ENCODE data around the gene COL6A1. TPM values are rescaled to one million over a fixed set of nuclear protein-coding genes. Genes with fewer than 3 reads are reported as not detected.

COL6A1 gene
- total and polyA plus RNA-seq, 2 of the 4 experiments (the other 2 are of a cell fraction) = 173 to 1,578 TPM

DNA sequence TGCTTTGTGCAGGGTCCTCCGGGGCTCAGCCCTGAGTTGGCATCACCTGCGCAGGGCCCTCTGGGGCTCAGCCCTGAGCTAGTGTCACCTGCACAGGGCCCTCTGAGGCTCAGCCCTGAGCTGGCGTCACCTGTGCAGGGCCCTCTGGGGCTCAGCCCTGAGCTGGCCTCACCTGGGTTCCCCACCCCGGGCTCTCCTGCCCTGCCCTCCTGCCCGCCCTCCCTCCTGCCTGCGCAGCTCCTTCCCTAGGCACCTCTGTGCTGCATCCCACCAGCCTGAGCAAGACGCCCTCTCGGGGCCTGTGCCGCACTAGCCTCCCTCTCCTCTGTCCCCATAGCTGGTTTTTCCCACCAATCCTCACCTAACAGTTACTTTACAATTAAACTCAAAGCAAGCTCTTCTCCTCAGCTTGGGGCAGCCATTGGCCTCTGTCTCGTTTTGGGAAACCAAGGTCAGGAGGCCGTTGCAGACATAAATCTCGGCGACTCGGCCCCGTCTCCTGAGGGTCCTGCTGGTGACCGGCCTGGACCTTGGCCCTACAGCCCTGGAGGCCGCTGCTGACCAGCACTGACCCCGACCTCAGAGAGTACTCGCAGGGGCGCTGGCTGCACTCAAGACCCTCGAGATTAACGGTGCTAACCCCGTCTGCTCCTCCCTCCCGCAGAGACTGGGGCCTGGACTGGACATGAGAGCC is 22.7 kb downstream of the COL6A1 start:
- ChIA-PET POLR2A (ENCODE audit: unreplicated experiment) (interaction anchor here (1.2 kb wide), 1 partner anchor 13 kb away, joined by 3 read pairs; no protein-coding TSS in a partner anchor), CTCF (no interaction called here)
- no peak overlapping the region for H3K4me3 ChIP-seq (ENCODE audit: insufficient read depth, low read depth, low read length)
- no peak overlapping the region for H3K18ac ChIP-seq (ENCODE audit: low read depth, low read length)
- peaks cover 38% of the 10 kb centered on the region for H4K20me1 ChIP-seq (ENCODE audit: insufficient read depth, low read length)
- no peak for ATAC-seq (ENCODE audit: low read depth)
- 72% methylated on average over 20 of the region's 24 CpGs; no CpG with 5 or more reads in 1 of the 2 experiments for WGBS, 2 experiments (ENCODE audit: extremely low coverage in 2 of 2, insufficient read length in 1 of 2)
- in situ Hi-C loops (cut with MboI; ENCODE audit: low sequenced_read_pairs) (no loop called here), intact Hi-C loops (cut with micrococcal nuclease) (no loop called here), dilution Hi-C loops (cut with HindIII; ENCODE audit: low sequenced_read_pairs, unreplicated experiment) (no loop called here)
- peaks cover 0 to 12% of the 10 kb centered on the region in 2 experiments; a peak in 3 of 4 replicates for H3K79me1 ChIP-seq (ENCODE audit: low read depth in 1 of 2, low read length in 2 of 2)
- H3K23ac ChIP-seq (ENCODE audit: low read depth, low read length) = no peak overlapping the region
- H3K56ac ChIP-seq (ENCODE audit: extremely low read depth, insufficient read depth, low read length) = no peak overlapping the region
- H4K8ac ChIP-seq (ENCODE audit: low read depth in 2 of 2, low read length in 2 of 2) = no peak overlapping the region
- no peak overlapping the region for H2BK5ac ChIP-seq (ENCODE audit: low read depth, low read length, poor library complexity, severe bottlenecking)
- no peaks in the 10 kb centered on the region for H3K9me1 ChIP-seq (ENCODE audit: insufficient read depth, low read length)
- H2AK5ac ChIP-seq (ENCODE audit: low read depth, low read length) = no peak overlapping the region
- no peaks in the 10 kb centered on the region for H3K4me1 ChIP-seq (ENCODE audit: control insufficient read depth, insufficient read depth, low read length)
- peaks cover 6% of the 10 kb centered on the region; the same call in 1 of the 2 replicates for H3K9me3 ChIP-seq (ENCODE audit: control insufficient read depth, insufficient read depth, low read length)
- H3K27me3 ChIP-seq (ENCODE audit: control insufficient read depth, insufficient read depth, low read length) = no peaks in the 10 kb centered on the region
- H3K9ac ChIP-seq (ENCODE audit: low read depth, low read length) = no peak overlapping the region
- H2BK20ac ChIP-seq (ENCODE audit: low read depth, low read length) = no peak overlapping the region
- H3K4me2 ChIP-seq (ENCODE audit: low read depth, low read length) = no peak overlapping the region
- no peak for DNase-seq
- H2BK15ac ChIP-seq (ENCODE audit: low read depth, low read length) = no peak overlapping the region
- no peak overlapping the region for H2AK9ac ChIP-seq (replicated peaks; ENCODE audit: low read depth, low read length, poor library complexity)
- TSS peak; percentile 92 for BruUV-seq (replicated peaks)
- 0 out of 2 replicates have a peak overlapping the region, but pooled peaks have one; percentile 31 for H3K27ac ChIP-seq (ENCODE audit: insufficient read depth, low read length)
- H3K14ac ChIP-seq (replicated peaks; ENCODE audit: low read depth, low read length) = no peak overlapping the region
- H3K36me3 ChIP-seq (ENCODE audit: control insufficient read depth, insufficient read depth, low read length) = peaks cover 58% of the 10 kb centered on the region
- H3K4ac ChIP-seq (ENCODE audit: low read depth, low read length) = no peak overlapping the region
- H4K91ac ChIP-seq (ENCODE audit: insufficient read depth, low read depth, low read length) = no peak overlapping the region
- no peak overlapping the region; the same call in 1 of the 2 replicates for H4K5ac ChIP-seq (ENCODE audit: low read depth, low read length)
- no peak overlapping the region for H2BK120ac ChIP-seq (ENCODE audit: low read depth, low read length)
- no peak overlapping the region for H2AFZ ChIP-seq (replicated peaks; ENCODE audit: low read length, poor library complexity)
- TF ChIP-seq CHD1 (IDR thresholded peaks at IDR 0.05; ENCODE audit: low read depth, low read length) = no peak
- no peak for TF ChIP-seq RFX5 (IDR thresholded peaks at IDR 0.05; ENCODE audit: low read depth, low read length)
- no peak for TF ChIP-seq CTCF (conservative IDR thresholded peaks at IDR 0.05; ENCODE audit: low read depth, low read length)
- TF ChIP-seq NFE2L2 (IDR thresholded peaks at IDR 0.05; ENCODE audit: low read depth, low read length) = no peak
- TF ChIP-seq MAFK (IDR thresholded peaks at IDR 0.05; ENCODE audit: low read depth, low read length) = no peak
- no peak for TF ChIP-seq RAD21 (IDR thresholded peaks at IDR 0.05; ENCODE audit: low read length)
- TF ChIP-seq MAZ (IDR thresholded peaks at IDR 0.05; ENCODE audit: borderline replicate concordance, low read depth, low read length) = no peak
- no peak for TF ChIP-seq RCOR1 (IDR thresholded peaks at IDR 0.05; ENCODE audit: insufficient replicate concordance, low read length)
- TF ChIP-seq ELK1 (IDR thresholded peaks at IDR 0.05; ENCODE audit: borderline replicate concordance, low read depth, low read length) = no peak
- TF ChIP-seq BHLHE40 (IDR thresholded peaks at IDR 0.05; ENCODE audit: low read depth, low read length) = no peak
- no peak for TF ChIP-seq USF2 (IDR thresholded peaks at IDR 0.05; ENCODE audit: low read depth, low read length)
- TF ChIP-seq POLR2A (IDR thresholded peaks at IDR 0.05; ENCODE audit: low read depth, low read length) = no peak; the same call in 1 of the 2 replicates
- no peak for TF ChIP-seq FOS (IDR thresholded peaks at IDR 0.05; ENCODE audit: low read depth, low read length)
- no peak for TF ChIP-seq MXI1 (IDR thresholded peaks at IDR 0.05; ENCODE audit: borderline replicate concordance, low read depth, low read length)
- TF ChIP-seq SMC3 (IDR thresholded peaks at IDR 0.05; ENCODE audit: low read depth, low read length) = no peak

Measured in IMR-90 (cell line).